GM12878 (cell line): ENCODE results near the gene BRDT. TPM values are rescaled to one million over a fixed set of nuclear protein-coding genes. Genes with fewer than 3 reads are reported as not detected.

Experiments used
- ATAC-seq: fragments of 200-7000 bp; cut with Tn5 transposase; 3 replicates; pipeline ENCODE4 v1.9.1; 2020; ENCODE audit warnings: mild to moderate bottlenecking, moderate library complexity
- BruUV-seq: library from RNA; stranded (reverse); fragments of 400-500 nt; replicated peaks from 2 replicates; lab custom pipeline; 2021; lab: Mats Ljungman, UMichigan
- CTCF ChIA-PET: fragments of 300-600 bp; sonication (Branson Sonifier 250); formaldehyde crosslinking; extraction: SDS; loops from one replicate; lab custom pipeline; 2021; ENCODE audit warnings: inconsistent platforms; lab: Yijun Ruan, JAX
- POLR2A ChIA-PET: fragments of 350-600 bp; formaldehyde crosslinking; extraction: SDS; loops from one replicate; lab custom pipeline; 2021; ENCODE audit warnings: inconsistent platforms; lab: Charles Lee
- RAD21 ChIA-PET: fragments of 300-600 bp; sonication (Branson Sonifier 250); formaldehyde crosslinking; loops from one replicate; lab custom pipeline; 2023; ENCODE audit warnings: antibody characterized with exemption; ENCODE audit not compliant: unreplicated experiment; lab: Charles Lee
- SMC1A ChIA-PET: fragments of 300-600 bp; sonication (Branson Sonifier 250); formaldehyde crosslinking; loops from one replicate; lab custom pipeline; 2023; ENCODE audit not compliant: unreplicated experiment, uncharacterized antibody; lab: Charles Lee
- DNase-seq: peaks from one replicate; pipeline ENCODE4 v3.0.0-alpha.2; 2011; ENCODE audit warnings: low read depth, low spot score
- FAIRE-seq: peaks from 3 replicates; lab custom pipeline; 2011; peaks lifted over from hg19 to GRCh38; lab: Jason Lieb, UNC
- H2AFZ ChIP-seq: 2 replicates; pipeline ENCODE4 v1.6.0; 2011; ENCODE audit warnings: low read depth, low read length, control low read depth; ENCODE audit not compliant: control insufficient read depth
- H3K27ac ChIP-seq: 2 replicates; pipeline ENCODE4 v1.5.1; 2011; ENCODE audit warnings: control low read depth; ENCODE audit not compliant: control insufficient read depth, insufficient read depth
- H3K27me3 ChIP-seq, 2 experiments: replicated peaks in 1 of 2; 2 replicates each; pipeline versions ENCODE4 v1.6.0 to v1.6.1; 2011; ENCODE audit warnings: low read length in 1 of 2; ENCODE audit not compliant: control insufficient read depth in 2 of 2, insufficient read depth in 2 of 2
- H3K36me3 ChIP-seq, 2 experiments: 2 replicates each; pipeline ENCODE4 v1.5.1; 2011; ENCODE audit warnings: low read length in 1 of 2; ENCODE audit not compliant: control insufficient read depth in 2 of 2, insufficient read depth in 2 of 2
- H3K4me1 ChIP-seq: 2 replicates; pipeline ENCODE4 v1.6.1; 2011; ENCODE audit warnings: mild to moderate bottlenecking, low read length, moderate library complexity, mixed read lengths; ENCODE audit not compliant: control insufficient read depth, insufficient read depth
- H3K4me2 ChIP-seq: 2 replicates; pipeline ENCODE4 v1.6.0; 2011; ENCODE audit warnings: control low read depth; ENCODE audit not compliant: control insufficient read depth, insufficient read depth
- H3K4me3 ChIP-seq: fragments of 200-600 bp; sonication (generic); 2 replicates; pipeline ENCODE4 v1.5.1; 2016
- H3K79me2 ChIP-seq: 2 replicates; pipeline ENCODE4 v1.6.0; 2011; ENCODE audit warnings: low read length; ENCODE audit not compliant: control insufficient read depth, insufficient read depth
- H3K9ac ChIP-seq: 2 replicates; pipeline ENCODE4 v1.8.0; 2011; ENCODE audit warnings: low read length, control low read depth, mixed read lengths; ENCODE audit not compliant: control insufficient read depth, insufficient read depth
- H3K9me3 ChIP-seq: replicated peaks from 3 replicates; pipeline ENCODE4 v1.5.1; 2011; ENCODE audit warnings: mild to moderate bottlenecking, low read length; ENCODE audit not compliant: control insufficient read depth, insufficient read depth
- H4K20me1 ChIP-seq: 2 replicates; pipeline ENCODE4 v1.6.0; 2011; ENCODE audit not compliant: control insufficient read depth, insufficient read depth
- CREM ChIP-seq: IDR thresholded peaks from 2 replicates; pipeline ENCODE4 v1.6.1; 2014; ENCODE audit warnings: antibody characterized with exemption, low read depth
- EGR1 ChIP-seq, 2 experiments: IDR thresholded peaks; 1 replicate in 1 of 2; 2 replicates in 1 of 2; pipeline ENCODE4 v1.6.1; 2011 to 2012; ENCODE audit warnings: low read depth in 2 of 2, low read length in 2 of 2, borderline replicate concordance in 1 of 2, mild to moderate bottlenecking in 1 of 2, moderate library complexity in 1 of 2
- RAD21 ChIP-seq: IDR thresholded peaks from 2 replicates; pipeline ENCODE4 v1.6.1; 2011; ENCODE audit warnings: mild to moderate bottlenecking, low read depth, low read length, moderate library complexity; ENCODE audit not compliant: insufficient read depth
- RAD51 ChIP-seq: fragments of 450-650 bp; IDR thresholded peaks from 2 replicates; pipeline ENCODE4 v1.6.1; 2016; ENCODE audit warnings: moderate library complexity, mild to moderate bottlenecking, inconsistent platforms
- RBBP5 ChIP-seq: fragments of 200-600 bp; sonication (generic); conservative IDR thresholded peaks from 2 replicates; pipeline ENCODE4 v1.6.1; 2016
- RELA ChIP-seq: fragments of 450-650 bp; IDR thresholded peaks from 2 replicates; pipeline ENCODE4 v1.8.0; 2014; ENCODE audit warnings: borderline replicate concordance; ENCODE audit not compliant: partially characterized antibody
- SMAD5 ChIP-seq: IDR thresholded peaks from 2 replicates; pipeline ENCODE4 v1.6.1; 2016; ENCODE audit warnings: antibody characterized with exemption, low read depth
- SMC3 ChIP-seq: IDR thresholded peaks from 2 replicates; pipeline ENCODE4 v1.6.1; 2011; ENCODE audit warnings: low read length, improper control_type of control experiment, borderline replicate concordance
- WGBS: methylation state at CpG from one replicate; pipeline ENCODE4 v1.1.6; 2016; ENCODE audit warnings: low lambda C conversion rate; ENCODE audit not compliant: insufficient replicate concordance, insufficient coverage; ENCODE audit errors: missing lambda C conversion rate; 5-methylcytosine and 5-hydroxymethylcytosine counted together
- in situ Hi-C: fragments of 300-500 bp; cut with MboI; formaldehyde crosslinking; loops from 9 replicates; pipeline ENCODE4 v1.14.3; 2018; ENCODE audit warnings: mixed read lengths
- intact Hi-C: fragments of 100-400 bp; cut with micrococcal nuclease; formaldehyde crosslinking; loops from one replicate; pipeline ENCODE4 v1.14.2; 2022; ENCODE audit not compliant: unreplicated experiment
- polyA plus RNA-seq, 11 experiments: library from polyadenylated mRNA; depleted of rRNA in 4 of 11; unstranded in 6 of 11; stranded (reverse) in 5 of 11; fragments of >200 nt; fragmentation: Nextera tagmentation in 4 of 11; fragmentation: Illumina TruSeq in 1 of 11; extraction: Ambion mirVana in 4 of 11; extraction: Trizol in 1 of 11; gene quantifications; 1 replicate in 1 of 11; 2 replicates in 10 of 11; pipeline versions ENCODE4 v1.2.1 to v1.2.3, GENCODE V29; 2011 to 2016; ENCODE audit warnings: inconsistent platforms in 2 of 11, missing spikeins in 2 of 11, low read depth in 1 of 11
- total RNA-seq, 4 experiments: library from RNA; depleted of rRNA in 3 of 4; stranded (reverse); fragments of >200 nt in 3 of 4; fragmentation: Illumina TruSeq in 1 of 4; extraction: Trizol in 1 of 4; gene quantifications; 2 replicates each; pipeline versions ENCODE4 v1.2.1 to v1.2.3, GENCODE V29; 2013 to 2021
- TF ChIP-seq, protein P1 (sequence below): fragments of 450-650 bp; formaldehyde crosslinking; IDR thresholded peaks from 2 replicates; pipeline ENCODE4 v1.5.0; 2022; ENCODE audit warnings: mild to moderate bottlenecking, missing genetic modification characterization
- TF ChIP-seq, protein P2 (sequence below): fragments of 450-650 bp; formaldehyde crosslinking; IDR thresholded peaks from 2 replicates; pipeline ENCODE4 v1.4.0; 2022; ENCODE audit warnings: mild to moderate bottlenecking, moderate library complexity
- TF ChIP-seq, protein P3 (sequence below), 3 experiments: IDR thresholded peaks in 2 of 3; conservative IDR thresholded peaks in 1 of 3; 2 replicates each; pipeline ENCODE4 v1.5.1; 2011; ENCODE audit warnings: low read depth in 3 of 3, low read length in 3 of 3, mild to moderate bottlenecking in 3 of 3, control low read depth in 2 of 3, moderate library complexity in 2 of 3, inconsistent platforms in 1 of 3, mixed read lengths in 1 of 3; ENCODE audit not compliant: control insufficient read depth in 2 of 3, insufficient read depth in 1 of 3; ENCODE audit errors: extremely low read depth in 1 of 3

The BRDT gene
- total and polyA plus RNA-seq, 10 of the 15 experiments (the other 5 are each of a cell fraction or from before 2014, with no cell fraction given), result 0.02 to 0.11 TPM; not detected in 8

DNA sequence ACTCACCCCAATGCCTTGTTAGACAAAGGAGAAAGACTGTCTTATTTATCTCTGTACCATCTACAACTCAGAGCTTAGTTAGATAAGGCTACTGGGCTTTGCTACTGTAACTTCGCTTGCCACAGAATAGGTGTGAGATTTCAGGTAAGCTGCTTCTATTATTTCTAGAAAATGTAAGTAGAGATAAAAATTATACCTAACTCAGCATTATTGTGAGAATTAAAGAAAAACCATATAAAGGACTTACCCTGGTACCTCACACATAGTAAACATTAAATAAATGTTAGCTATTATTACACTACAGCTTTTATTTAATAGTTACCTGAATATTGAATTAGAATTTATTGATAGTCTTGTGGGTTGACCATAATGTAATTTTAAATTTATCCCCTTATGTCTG lies 44.1 kb downstream of the BRDT start (continued):
- TF ChIP-seq, protein P1, sequence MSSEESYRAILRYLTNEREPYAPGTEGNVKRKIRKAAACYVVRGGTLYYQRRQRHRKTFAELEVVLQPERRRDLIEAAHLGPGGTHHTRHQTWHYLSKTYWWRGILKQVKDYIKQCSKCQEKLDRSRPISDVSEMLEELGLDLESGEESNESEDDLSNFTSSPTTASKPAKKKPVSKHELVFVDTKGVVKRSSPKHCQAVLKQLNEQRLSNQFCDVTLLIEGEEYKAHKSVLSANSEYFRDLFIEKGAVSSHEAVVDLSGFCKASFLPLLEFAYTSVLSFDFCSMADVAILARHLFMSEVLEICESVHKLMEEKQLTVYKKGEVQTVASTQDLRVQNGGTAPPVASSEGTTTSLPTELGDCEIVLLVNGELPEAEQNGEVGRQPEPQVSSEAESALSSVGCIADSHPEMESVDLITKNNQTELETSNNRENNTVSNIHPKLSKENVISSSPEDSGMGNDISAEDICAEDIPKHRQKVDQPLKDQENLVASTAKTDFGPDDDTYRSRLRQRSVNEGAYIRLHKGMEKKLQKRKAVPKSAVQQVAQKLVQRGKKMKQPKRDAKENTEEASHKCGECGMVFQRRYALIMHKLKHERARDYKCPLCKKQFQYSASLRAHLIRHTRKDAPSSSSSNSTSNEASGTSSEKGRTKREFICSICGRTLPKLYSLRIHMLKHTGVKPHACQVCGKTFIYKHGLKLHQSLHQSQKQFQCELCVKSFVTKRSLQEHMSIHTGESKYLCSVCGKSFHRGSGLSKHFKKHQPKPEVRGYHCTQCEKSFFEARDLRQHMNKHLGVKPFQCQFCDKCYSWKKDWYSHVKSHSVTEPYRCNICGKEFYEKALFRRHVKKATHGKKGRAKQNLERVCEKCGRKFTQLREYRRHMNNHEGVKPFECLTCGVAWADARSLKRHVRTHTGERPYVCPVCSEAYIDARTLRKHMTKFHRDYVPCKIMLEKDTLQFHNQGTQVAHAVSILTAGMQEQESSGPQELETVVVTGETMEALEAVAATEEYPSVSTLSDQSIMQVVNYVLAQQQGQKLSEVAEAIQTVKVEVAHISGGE (CRISPR knock-in tag), result no peak

DNA sequence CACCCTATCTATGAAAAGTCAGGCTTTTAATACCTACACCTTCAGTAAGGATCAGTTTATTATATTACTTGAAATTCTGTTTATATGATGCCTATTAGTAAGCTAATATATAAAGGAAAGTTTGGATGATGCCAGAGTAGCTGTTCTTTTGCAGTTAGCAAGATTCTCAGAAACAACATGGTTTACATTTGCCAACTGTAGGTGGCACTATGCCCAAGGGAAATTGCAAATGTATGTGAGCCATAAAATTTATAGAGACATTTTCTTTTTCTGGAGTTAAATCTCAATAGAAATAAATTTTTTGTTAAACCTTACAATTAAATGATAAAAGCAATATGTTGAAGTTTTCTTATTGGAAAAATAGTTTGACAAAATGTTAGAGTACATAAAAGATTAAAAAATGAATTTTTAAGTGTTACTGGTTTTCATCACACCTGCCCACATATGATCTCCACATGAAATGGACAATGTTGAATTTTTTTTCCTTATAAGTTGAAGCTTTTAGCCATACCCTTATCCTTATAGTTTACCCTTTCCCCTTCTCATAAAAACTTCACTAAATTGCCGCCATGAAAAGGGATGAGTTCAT lies 48.5 kb downstream of the BRDT start:
- no peaks in the 10 kb centered on the region for H3K9me3 ChIP-seq
- ChIA-PET RAD21 (interaction anchor here (0.8 to 2.6 kb wide), 3 partner anchors 12 to 622 kb away, joined by 3 to 15 read pairs (median 3); no protein-coding TSS in a partner anchor), SMC1A (interaction anchor here (1.0 to 1.6 kb wide), 4 partner anchors 17 to 821 kb away, joined by 3 to 7 read pairs (median 7); no protein-coding TSS in a partner anchor), CTCF (interaction anchor here (0.6 to 2.7 kb wide), 19 partner anchors 9 to 820 kb away, joined by 3 to 25 read pairs (median 4); no protein-coding TSS in a partner anchor), POLR2A (no interaction called here)
- no peak overlapping the region for H3K4me3 ChIP-seq
- 71% methylated on average over 1 of the region's 1 CpG for WGBS
- no peak overlapping the region for H3K4me2 ChIP-seq
- ATAC-seq (0 out of 3 replicates have a peak, but pooled peaks have one; percentile 42), DNase-seq (peak; percentile 1), FAIRE-seq (peak; percentile 54)
- H3K27me3 ChIP-seq, result no peaks in the 10 kb centered on the region
- H2AFZ ChIP-seq, result no peak overlapping the region
- H3K9ac ChIP-seq, result no peak overlapping the region
- no peaks in the 10 kb centered on the region for H3K36me3 ChIP-seq
- in situ Hi-C loops, result loop anchor here (5.0 kb wide), 1 partner anchor 625 kb away; no protein-coding TSS in a partner anchor
- no TSS peak for BruUV-seq
- no peaks in the 10 kb centered on the region for H4K20me1 ChIP-seq
- H3K79me2 ChIP-seq, result no peaks in the 10 kb centered on the region
- H3K4me1 ChIP-seq, result no peaks in the 10 kb centered on the region
- intact Hi-C loops, result loop anchor here (1.0 to 5.0 kb wide), 3 partner anchors 300 to 820 kb away; partner anchors contain the start of genes GLMN and RPAP2
- TF ChIP-seq SMC3 (peak; percentile 44; the same call in 1 of the 2 replicates), RELA (no peak), EGR1 (IDR thresholded peaks at IDR 0.05; ENCODE audit: borderline replicate concordance in 1 of 2, low read depth in 2 of 2, low read length in 2 of 2) (no peak), RAD51 (no peak), RAD21 (peak; percentile 72), SMAD5 (no peak), RBBP5 (no peak), CREM (no peak)
- TF ChIP-seq, protein P2, sequence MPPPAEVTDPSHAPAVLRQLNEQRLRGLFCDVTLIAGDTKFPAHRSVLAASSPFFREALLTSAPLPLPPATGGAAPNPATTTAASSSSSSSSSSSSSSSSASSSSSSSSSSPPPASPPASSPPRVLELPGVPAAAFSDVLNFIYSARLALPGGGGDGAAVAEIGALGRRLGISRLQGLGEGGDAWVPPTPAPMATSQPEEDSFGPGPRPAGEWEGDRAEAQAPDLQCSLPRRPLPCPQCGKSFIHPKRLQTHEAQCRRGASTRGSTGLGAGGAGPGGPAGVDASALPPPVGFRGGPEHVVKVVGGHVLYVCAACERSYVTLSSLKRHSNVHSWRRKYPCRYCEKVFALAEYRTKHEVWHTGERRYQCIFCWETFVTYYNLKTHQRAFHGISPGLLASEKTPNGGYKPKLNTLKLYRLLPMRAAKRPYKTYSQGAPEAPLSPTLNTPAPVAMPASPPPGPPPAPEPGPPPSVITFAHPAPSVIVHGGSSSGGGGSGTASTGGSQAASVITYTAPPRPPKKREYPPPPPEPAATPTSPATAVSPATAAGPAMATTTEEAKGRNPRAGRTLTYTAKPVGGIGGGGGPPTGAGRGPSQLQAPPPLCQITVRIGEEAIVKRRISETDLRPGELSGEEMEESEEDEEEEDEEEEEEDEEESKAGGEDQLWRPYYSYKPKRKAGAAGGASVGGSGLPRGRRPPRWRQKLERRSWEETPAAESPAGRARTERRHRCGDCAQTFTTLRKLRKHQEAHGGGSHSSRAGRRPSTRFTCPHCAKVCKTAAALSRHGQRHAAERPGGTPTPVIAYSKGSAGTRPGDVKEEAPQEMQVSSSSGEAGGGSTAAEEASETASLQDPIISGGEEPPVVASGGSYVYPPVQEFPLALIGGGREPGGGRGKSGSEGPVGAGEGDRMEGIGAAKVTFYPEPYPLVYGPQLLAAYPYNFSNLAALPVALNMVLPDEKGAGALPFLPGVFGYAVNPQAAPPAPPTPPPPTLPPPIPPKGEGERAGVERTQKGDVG (CRISPR knock-in tag), result no peak
- TF ChIP-seq, protein P3, sequence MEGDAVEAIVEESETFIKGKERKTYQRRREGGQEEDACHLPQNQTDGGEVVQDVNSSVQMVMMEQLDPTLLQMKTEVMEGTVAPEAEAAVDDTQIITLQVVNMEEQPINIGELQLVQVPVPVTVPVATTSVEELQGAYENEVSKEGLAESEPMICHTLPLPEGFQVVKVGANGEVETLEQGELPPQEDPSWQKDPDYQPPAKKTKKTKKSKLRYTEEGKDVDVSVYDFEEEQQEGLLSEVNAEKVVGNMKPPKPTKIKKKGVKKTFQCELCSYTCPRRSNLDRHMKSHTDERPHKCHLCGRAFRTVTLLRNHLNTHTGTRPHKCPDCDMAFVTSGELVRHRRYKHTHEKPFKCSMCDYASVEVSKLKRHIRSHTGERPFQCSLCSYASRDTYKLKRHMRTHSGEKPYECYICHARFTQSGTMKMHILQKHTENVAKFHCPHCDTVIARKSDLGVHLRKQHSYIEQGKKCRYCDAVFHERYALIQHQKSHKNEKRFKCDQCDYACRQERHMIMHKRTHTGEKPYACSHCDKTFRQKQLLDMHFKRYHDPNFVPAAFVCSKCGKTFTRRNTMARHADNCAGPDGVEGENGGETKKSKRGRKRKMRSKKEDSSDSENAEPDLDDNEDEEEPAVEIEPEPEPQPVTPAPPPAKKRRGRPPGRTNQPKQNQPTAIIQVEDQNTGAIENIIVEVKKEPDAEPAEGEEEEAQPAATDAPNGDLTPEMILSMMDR (IDR thresholded peaks at IDR 0.05 in 2 of 3, conservative IDR thresholded peaks at IDR 0.05 in 1 of 3; ENCODE audit: control insufficient read depth in 2 of 3, extremely low read depth in 1 of 3, insufficient read depth in 1 of 3, low read depth in 3 of 3, low read length in 3 of 3), result peak; percentile 43 to 55 (median 54); a peak in 5 of 6 replicates
- H3K27ac ChIP-seq, result no peak overlapping the region
